ENCODE data around the gene MESP2. TPM values are rescaled to one million over a fixed set of nuclear protein-coding genes. Genes with fewer than 3 reads are reported as not detected.

The MESP2 gene
- total RNA-seq, 2 experiments from 2014 or later: not detected

DNA sequence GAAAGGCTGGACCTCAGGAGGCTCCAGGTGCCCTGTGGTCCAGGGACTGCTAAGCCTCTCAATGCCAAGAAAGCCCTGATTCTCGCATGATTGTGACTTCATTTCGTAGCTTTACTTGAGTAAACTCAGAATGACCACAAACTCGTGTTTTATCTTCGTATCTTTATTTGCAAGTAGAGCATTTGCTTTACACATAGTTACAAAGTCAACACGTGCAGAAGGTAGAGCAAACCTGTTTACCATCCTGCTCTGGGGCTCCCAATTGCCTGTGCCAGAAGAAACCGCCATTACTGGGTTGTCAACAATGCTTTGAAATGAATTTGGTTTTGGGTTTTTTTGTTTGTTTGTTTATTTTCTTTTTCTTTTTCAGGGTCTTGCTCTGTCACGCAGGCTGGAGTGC, 19.2 kb upstream of the MESP2 start:
- TF ChIP-seq, protein P1, sequence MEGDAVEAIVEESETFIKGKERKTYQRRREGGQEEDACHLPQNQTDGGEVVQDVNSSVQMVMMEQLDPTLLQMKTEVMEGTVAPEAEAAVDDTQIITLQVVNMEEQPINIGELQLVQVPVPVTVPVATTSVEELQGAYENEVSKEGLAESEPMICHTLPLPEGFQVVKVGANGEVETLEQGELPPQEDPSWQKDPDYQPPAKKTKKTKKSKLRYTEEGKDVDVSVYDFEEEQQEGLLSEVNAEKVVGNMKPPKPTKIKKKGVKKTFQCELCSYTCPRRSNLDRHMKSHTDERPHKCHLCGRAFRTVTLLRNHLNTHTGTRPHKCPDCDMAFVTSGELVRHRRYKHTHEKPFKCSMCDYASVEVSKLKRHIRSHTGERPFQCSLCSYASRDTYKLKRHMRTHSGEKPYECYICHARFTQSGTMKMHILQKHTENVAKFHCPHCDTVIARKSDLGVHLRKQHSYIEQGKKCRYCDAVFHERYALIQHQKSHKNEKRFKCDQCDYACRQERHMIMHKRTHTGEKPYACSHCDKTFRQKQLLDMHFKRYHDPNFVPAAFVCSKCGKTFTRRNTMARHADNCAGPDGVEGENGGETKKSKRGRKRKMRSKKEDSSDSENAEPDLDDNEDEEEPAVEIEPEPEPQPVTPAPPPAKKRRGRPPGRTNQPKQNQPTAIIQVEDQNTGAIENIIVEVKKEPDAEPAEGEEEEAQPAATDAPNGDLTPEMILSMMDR (conservative IDR thresholded peaks at IDR 0.05; ENCODE audit: low read length): no peak
- TF ChIP-seq EZH2phosphoT487 (IDR thresholded peaks at IDR 0.05; ENCODE audit: borderline replicate concordance, low read depth, low read length): no peak
- POLR2A ChIA-PET: interaction anchor here (0.8 kb wide), 1 partner anchor 9 kb away, joined by 5 read pairs; no protein-coding TSS in a partner anchor
- DNase-seq (ENCODE audit: low spot score): no peak
- Histone ChIP-seq H3K36me3 (ENCODE audit: insufficient read depth, low read length) (no peaks in the 10 kb centered on the region), H4K20me1 (ENCODE audit: insufficient read depth, low read length) (no peaks in the 10 kb centered on the region), H2AFZ (ENCODE audit: low read length) (no peak overlapping the region), H3K4me2 (ENCODE audit: low read length) (no peak overlapping the region), H3K9me3 (ENCODE audit: low read length) (no peaks in the 10 kb centered on the region), H3K4me3 (ENCODE audit: low read depth, low read length, poor library complexity, severe bottlenecking) (no peak overlapping the region), H3K79me2 (ENCODE audit: insufficient read depth, low read depth, low read length) (no peaks in the 10 kb centered on the region), H3K4me1 (ENCODE audit: insufficient read depth, low read length, poor library complexity, severe bottlenecking) (no peaks in the 10 kb centered on the region), H3K27ac (ENCODE audit: low read depth, low read length, poor library complexity, severe bottlenecking) (no peak overlapping the region), H3K9me2 (ENCODE audit: insufficient read depth, low read length) (no peaks in the 10 kb centered on the region)
- CTCF ChIA-PET (ENCODE audit: unreplicated experiment): no interaction called here
- BruUV-seq (replicated peaks): no TSS peak
- intact Hi-C loops (cut with micrococcal nuclease; ENCODE audit: unreplicated experiment): no loop called here

DNA sequence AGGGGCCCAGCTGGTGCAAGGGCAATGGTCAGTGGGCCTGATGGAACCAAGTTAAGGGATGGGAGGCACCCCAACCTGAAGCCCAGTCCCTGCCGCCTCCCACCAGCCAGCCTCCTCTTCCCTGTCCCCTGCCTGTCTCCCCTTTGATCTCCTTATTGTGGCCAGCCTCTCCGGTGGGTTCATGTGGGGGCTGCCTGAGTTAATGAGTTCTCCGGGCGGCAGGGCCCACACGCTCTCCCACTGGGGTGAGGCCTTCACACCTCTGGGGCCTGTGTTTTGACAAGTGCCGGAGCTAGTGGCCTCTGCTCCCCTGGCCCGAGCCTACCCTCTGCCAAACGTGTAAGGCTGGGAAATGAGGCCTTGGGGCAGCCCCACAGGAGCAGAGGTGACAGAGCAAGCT, 17.8 kb upstream of the MESP2 start:
- no peaks in the 10 kb centered on the region for H3K9me2 ChIP-seq (ENCODE audit: insufficient read depth, low read length)
- H3K79me2 ChIP-seq (ENCODE audit: insufficient read depth, low read depth, low read length): no peaks in the 10 kb centered on the region
- H3K4me1 ChIP-seq (ENCODE audit: insufficient read depth, low read length, poor library complexity, severe bottlenecking): no peaks in the 10 kb centered on the region
- ChIA-PET POLR2A (no interaction called here), CTCF (ENCODE audit: unreplicated experiment) (no interaction called here)
- H2AFZ ChIP-seq (ENCODE audit: low read length): no peak overlapping the region
- intact Hi-C loops (cut with micrococcal nuclease; ENCODE audit: unreplicated experiment): no loop called here
- no TSS peak for BruUV-seq (replicated peaks)
- no peaks in the 10 kb centered on the region for H3K36me3 ChIP-seq (ENCODE audit: insufficient read depth, low read length)
- no peak overlapping the region for H3K4me3 ChIP-seq (ENCODE audit: low read depth, low read length, poor library complexity, severe bottlenecking)
- TF ChIP-seq EZH2phosphoT487 (IDR thresholded peaks at IDR 0.05; ENCODE audit: borderline replicate concordance, low read depth, low read length): no peak
- TF ChIP-seq, protein P1 (conservative IDR thresholded peaks at IDR 0.05; ENCODE audit: low read length): no peak
- no peaks in the 10 kb centered on the region for H3K9me3 ChIP-seq (ENCODE audit: low read length)
- no peak for DNase-seq (ENCODE audit: low spot score)
- H3K4me2 ChIP-seq (ENCODE audit: low read length): no peak overlapping the region
- no peak overlapping the region for H3K27ac ChIP-seq (ENCODE audit: low read depth, low read length, poor library complexity, severe bottlenecking)
- H4K20me1 ChIP-seq (ENCODE audit: insufficient read depth, low read length): no peaks in the 10 kb centered on the region

DNA sequence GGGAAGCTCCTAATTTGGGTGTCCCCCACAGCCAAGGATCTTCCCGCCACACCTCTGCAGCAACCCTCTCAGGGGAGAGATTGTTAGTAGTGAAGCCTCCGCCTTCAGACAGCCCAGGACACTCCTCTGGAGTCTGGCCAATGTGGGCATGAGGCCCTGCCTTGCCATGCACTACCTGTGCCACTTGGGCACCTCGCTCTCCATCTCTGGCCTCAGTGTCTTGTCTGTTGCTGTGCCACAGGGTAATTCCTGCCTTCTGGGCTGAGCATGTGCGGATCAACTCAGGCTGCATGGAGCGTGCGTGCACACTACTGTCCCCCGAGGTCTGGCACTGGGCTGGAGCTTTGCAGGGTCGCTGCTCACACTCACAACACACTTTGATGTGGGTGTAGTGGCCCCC, 17.2 kb upstream of the MESP2 start:
- no TSS peak for BruUV-seq (replicated peaks)

More for the DNA sequence above, 17.2 kb upstream of the MESP2 start:
- DNase-seq (ENCODE audit: low spot score): no peak
- TF ChIP-seq, protein P1 (conservative IDR thresholded peaks at IDR 0.05; ENCODE audit: low read length): no peak
- TF ChIP-seq EZH2phosphoT487 (IDR thresholded peaks at IDR 0.05; ENCODE audit: borderline replicate concordance, low read depth, low read length): no peak
- Histone ChIP-seq H3K36me3 (ENCODE audit: insufficient read depth, low read length) (no peaks in the 10 kb centered on the region), H3K79me2 (ENCODE audit: insufficient read depth, low read depth, low read length) (no peaks in the 10 kb centered on the region), H3K4me2 (ENCODE audit: low read length) (no peak overlapping the region), H4K20me1 (ENCODE audit: insufficient read depth, low read length) (no peaks in the 10 kb centered on the region), H3K27ac (ENCODE audit: low read depth, low read length, poor library complexity, severe bottlenecking) (no peak overlapping the region), H3K9me2 (ENCODE audit: insufficient read depth, low read length) (no peaks in the 10 kb centered on the region), H2AFZ (ENCODE audit: low read length) (no peak overlapping the region), H3K4me3 (ENCODE audit: low read depth, low read length, poor library complexity, severe bottlenecking) (no peak overlapping the region), H3K9me3 (ENCODE audit: low read length) (no peaks in the 10 kb centered on the region), H3K4me1 (ENCODE audit: insufficient read depth, low read length, poor library complexity, severe bottlenecking) (no peaks in the 10 kb centered on the region)
- POLR2A ChIA-PET: no interaction called here
- CTCF ChIA-PET (ENCODE audit: unreplicated experiment): no interaction called here
- intact Hi-C loops (cut with micrococcal nuclease; ENCODE audit: unreplicated experiment): no loop called here

All from OCI-LY7 (cell line).